Femur (tissue), 1 donor: Measurements from ENCODE around the gene ULK3.

Experiments
- DNase-seq: peaks from one replicate; pipeline ENCODE4 v3.0.0-alpha.2; 2017

The ULK3 gene

DNA sequence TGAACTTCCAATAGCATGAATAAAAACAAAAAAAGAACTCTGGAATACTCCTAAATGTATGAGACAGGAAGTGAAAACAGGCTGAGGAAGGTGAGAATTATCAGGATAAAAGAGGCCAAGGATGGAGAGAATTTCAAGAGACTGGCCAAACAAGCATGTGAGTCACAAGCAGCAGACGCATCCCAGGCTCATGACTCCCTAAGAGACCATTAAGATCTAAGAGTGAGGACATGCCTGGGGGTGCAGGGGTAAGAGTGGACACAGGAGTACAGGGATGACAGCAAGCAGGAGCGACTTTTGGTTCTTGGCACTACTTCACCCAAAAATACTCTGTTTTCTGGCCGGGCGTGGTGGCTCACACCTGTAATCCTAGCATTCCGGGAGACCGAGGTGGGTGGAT, 23.1 kb upstream of the ULK3 start:
- no peak for DNase-seq

DNA sequence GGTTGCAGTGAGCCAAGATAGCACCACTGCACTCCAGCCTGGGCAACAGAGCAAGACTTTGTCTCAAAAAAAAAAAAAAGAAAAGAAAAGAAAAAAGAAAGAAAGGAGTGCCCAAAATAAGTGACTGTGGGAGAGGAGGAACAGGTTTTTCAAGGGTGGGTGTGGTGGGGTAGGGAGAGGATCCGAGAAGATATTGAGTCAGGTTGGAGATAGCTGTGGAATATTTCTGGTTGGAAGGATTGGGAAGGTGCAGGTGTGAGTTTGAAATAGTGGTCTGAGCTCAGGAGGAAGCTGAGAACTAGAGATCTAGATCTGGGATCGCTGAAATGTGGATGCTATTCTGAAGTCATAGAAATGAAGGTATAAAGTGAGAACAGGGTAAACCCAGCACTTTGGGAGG, 22.4 kb upstream of the ULK3 start:
- no peak for DNase-seq

DNA sequence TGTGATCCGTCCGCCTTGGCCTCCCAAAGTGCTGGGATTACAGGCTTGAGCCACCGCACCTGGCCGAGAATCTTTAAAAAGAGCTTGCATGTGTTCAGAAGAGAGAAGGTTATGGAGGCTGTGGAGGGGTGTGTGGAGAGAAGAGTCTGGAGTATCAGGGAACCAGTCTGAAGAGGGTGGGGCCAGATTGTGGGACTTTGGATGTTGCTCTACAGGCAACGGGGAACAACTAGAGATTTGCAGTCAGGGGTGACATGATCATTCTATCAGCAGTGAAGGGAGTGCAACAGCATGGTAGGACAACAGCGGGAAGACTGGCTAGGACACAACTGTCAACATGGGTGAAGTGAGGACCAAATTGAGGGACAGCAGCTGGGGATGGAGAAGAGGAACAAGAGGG, 21.3 kb upstream of the ULK3 start:
- no peak for DNase-seq

DNA sequence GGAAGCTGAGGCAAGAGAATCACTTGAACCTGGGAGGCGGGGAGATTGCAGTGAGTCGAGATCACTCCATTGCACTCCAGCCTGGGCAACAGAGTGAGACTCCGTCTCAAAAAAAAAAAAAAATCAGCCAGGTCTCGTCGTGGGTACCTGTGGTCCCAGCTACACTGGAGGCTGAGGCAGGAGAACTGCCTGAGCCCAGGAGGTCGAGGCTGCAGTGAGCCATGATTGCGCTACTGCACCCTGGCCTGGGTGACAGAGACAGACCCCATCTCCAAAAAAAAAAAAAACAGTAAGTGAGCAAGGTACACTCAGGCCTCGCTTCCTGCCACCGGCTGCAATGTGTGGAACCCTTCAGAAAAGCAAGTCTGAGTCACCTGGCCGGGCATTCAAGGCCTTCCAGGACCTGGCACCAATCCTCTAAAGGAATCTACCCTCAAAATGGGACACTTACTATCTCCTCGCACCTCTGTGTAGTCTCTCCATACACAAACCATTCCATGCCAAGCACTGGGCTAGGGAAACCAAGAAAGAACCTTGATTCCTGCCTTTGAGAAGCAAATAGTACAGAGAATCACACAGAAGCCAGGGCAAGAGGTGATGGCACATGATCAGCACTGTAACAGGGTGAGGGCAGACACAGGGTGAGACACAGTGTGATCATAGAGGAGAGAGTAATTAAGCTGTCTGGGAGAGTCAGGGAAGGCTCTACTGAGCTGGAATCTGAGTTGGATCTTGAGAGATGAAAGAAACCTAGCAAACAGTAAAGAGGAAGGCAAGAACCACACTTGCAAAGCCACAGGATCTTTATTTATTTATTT, 20.5 kb upstream of the ULK3 start:
- DNase-seq = no peak

DNA sequence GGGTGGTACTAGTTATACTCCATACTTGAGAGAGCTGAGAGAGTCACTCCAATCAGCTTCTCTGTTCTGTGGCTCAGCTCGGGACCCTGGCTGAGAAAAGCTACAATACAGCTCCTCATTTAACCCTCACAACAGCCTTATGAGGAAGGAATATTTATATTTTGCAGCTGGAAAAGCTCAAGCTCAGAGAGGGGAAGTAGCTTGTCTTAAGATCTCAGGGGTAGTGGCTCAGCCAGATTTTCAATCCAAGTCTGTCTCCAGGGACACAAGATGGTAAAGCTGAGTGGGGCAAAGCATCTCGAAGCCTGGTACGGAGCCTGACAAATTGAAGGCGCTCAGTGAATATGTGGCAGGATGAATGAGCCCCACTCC, 15.4 kb upstream of the ULK3 start:
- DNase-seq = no peak

DNA sequence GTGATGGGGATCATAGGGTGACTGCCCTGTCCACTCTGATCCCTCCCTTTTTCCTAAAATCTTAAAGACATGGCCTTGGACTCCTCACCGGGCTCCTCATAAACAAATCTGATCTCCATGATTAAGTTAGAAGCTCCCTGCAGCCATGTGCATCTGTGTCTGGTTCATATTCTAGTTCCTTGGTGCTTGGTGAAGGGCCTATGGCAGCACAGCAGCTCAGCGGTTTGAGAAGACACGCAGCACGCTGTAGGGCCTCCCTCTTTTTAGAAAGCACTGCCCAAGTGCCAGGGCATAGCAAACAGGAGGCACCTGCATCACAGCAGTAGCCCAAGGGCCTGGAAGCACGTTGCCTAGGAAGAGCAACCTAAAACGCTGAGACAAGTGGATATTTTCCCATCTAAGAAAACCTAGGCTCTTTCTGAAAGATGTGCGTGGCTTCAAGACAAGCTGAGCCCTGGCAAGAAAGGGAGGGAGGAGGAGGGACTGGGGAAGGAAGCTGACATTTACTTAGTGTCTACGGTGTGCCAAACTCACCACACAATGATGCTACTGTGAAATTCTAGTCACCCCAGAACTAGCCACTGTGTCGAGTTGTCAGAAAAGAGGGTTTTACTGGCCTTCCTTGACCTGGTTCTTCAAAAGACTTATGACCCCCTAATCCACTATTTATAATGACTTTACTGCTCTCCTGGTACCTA, 14.9 kb upstream of the ULK3 start:
- no peak for DNase-seq

DNA sequence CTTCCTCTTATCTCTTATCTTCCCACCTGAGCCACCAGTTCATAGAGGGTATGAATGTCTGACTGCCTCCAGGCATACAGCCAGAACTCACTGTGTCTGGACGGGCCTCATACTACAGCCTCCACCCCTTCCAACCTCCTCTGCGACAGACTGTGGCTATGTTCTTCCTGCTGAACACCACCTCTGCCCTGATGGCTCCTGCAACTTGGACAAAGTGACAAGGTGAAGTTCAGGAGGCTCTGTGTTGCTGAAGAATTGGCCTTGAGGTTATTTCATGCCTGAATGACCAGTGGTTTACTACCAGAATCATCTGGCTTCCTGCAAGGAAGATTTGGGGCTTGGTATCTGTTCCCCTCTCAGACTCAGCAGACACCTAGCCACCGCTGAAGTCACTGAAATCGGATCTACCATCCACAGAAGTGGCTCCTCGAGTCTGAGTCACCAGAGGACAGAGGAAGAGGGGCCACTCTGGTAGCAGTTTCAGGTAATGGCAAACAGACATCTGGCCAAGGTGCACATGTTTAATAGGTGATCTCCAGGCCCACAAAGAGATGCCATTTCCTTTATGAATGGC, 14.2 kb upstream of the ULK3 start:
- no peak for DNase-seq

DNA sequence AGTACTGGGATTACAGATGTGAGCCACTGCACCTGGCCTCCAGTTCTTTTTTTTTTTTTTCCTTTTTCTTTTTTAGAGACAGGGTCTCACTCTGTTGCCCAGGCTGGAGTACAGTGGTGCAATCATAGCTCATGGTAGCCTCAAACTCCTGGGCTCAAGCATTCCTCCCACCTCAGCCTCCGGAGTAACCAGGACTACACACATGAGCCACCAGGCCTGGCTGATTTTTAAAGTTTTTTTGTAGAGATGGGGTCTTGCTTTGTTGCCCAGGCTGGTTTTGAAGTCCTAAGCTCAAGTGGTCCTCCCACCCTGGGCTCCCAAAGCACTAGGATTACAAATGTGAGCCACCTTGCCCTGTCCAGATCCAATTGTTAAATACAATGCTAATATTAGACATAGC, 13.6 kb upstream of the ULK3 start:
- no peak for DNase-seq

DNA sequence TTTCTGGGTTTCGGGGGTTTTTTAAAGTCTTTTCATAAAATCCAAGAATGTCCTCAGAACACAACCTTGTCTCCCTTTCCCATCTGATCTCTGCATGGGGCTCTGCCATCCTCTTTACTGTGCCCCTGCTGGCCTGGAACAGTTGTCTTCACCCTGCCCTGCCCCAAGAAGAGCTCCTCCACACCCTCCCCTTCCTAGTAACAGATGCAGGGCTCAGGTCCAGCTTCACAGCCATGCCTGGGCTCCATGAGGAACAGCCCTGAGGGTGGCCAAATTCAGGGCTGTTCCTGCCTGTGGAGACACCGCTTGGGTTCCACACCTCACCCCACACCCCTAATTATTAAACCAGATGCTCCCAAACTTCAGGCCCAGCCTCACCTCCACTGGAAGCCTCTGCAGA, 12.9 kb upstream of the ULK3 start:
- peak; percentile 65 for DNase-seq

DNA sequence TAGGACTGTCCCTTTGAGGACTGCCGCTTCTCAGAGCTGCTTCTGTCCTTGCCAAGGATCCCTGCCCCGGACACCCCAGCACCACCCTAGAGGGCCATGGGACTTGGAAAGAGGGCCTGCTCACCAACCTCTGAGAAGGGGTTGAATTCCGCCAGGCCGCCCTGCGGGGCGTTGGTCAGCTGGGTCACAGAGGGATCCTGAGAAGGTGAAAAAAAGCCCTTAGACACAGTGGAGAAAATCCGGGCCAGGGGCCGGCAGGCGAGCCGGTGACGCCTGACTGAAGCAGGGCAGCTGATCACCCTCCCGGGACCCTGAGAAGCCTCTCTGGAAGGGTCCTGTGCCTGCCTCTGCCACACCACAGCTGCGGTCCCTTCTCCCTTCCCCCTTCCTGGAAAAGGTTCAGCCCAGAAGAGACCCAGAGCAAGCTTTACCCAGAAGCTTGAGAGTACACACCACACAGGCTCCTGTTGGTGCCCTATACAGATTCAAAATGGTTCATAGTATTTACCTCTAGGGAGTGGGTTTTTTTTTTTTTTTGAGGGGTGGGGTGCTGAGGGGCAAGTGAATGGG, 11.6 kb upstream of the ULK3 start:
- no peak for DNase-seq

DNA sequence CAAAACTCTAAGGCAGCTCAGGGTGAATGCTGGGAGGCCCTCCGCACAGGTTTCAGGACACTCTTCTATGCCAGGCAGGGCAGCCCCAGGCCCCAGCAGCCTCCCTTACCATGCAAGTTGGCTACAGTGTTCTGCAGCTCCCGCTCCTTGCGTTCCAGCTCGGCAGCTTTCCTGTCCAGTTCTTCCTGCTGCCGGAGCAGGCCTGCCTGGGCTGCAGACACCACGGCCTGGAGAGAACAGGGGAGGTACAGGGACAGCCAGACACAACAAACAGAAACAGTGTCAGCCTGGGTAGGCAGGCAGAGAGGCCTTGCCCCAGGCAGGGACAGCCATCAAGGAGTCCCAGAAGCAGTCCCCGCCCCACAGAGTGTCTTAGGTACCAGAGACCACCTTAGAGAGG, 9.0 kb upstream of the ULK3 start:
- no peak for DNase-seq

DNA sequence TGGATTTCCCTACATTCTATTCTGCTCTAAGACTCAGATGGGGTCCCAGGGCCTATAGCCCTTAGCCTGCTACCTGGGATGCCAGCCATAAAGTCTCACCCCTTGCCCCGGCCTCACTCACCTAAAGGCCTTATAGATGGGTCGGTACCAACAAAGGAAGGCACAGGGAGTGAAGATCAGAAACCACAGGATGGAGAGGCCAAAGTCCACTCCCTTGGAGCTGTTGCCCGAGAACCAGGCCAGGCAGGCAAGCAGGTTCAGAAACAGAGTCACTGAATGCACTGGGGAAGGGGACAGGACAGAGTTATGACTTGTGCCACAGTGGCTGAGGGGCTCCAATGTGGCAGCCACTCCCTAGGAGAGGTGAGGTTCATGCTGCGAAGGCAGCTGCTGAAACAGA, 7.4 kb upstream of the ULK3 start:
- DNase-seq = no peak

DNA sequence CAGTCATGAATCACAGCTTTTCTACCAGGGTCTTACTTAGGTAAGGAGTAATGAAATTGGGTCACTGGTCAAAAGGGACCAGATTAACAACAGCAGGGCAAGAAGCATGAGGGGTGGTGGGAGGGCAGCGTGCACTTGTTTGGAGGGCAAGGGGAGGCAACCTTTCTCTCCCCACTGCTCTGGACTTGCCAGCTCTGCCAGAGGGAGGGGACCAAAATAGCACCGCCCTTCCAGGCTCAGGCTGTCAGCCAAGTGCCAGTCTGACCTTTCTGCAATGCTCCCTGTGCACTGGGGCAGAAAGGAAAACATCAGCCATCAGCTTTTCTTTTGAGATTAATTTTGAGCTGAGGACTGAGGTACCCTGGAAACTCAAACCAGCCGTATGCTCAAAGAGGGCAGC, 4.5 kb upstream of the ULK3 start:
- DNase-seq = no peak

DNA sequence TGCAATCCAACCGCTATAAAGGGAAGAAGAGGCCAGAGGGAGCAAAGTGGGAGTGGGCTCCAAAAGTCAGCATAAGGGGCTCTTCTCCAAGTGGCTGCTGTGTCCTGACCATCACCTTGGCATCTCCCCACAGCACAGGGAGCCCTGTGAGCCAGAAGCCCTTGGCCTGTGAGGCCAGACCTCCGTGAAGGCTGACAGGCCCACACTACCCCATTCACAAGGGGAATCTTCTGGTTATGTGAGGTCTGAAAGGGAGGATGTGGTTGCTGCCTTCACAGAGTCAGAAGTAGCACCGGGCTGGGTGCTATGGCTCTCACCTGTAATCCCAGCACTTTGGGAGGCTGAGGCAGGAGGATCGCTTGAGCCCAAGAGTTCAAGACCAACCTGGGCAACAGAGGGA, 2.6 kb upstream of the ULK3 start:
- DNase-seq = no peak

DNA sequence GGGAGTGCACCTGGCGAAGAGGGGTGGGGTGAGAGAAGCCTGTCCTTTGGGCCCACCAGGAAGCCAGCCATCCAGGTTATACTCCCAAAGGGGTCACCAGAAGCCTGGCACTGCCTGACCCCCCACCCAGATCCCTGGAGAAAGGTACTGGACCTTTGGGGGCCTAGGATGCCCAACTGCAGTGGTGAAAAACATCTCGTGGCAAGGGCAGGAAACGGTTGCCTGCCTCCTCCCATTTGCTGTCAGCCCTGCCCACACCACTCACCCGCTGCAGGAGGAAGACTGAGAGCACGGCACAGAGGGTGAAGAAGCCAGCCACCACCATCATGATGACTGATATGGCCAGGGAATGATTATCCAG, 2.2 kb upstream of the ULK3 start:
- DNase-seq = no peak

DNA sequence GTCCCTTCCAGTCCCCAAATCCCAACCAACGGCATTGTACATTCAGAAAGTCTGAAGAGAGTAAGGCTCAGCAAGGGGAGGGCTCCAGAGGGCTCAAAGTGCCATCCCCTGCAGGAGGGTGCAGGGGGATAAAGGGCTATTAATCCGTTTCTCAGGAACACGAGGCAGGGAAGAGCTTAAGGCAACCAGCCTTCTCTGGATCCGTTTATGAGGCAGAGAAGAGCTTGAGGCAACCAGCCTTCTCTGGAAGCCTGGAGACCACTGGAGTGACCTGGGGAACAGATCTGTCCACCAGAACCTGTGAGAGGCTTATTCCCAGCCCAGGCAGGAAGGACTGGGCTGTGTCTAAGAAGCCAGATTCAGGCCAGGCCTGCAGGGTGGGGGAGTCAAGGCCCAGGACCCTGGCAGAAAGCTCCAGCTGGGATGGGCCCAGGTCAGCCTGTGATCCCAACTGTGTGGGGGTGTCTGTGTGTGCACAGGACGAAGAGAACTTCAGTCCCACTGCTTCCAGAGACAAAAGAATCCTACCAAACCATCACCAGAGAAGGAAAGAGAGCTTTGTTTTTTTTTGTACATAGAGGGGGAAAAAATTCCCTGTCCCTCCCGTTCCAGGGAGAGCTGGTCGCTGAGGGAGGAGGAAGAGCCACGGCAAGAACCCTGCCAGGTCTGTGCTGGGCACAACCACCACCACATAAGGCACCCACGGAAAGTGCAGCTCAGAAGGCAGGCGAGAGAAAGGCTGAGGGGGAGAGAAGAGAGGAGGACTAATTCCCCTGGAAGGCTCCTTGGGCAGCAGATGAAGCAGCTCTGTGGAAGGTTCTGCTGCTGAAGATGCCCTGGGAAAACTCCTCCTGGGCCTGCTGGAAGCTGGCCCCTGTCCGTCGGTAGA, 1.6 kb upstream of the ULK3 start:
- DNase-seq = no peak

DNA sequence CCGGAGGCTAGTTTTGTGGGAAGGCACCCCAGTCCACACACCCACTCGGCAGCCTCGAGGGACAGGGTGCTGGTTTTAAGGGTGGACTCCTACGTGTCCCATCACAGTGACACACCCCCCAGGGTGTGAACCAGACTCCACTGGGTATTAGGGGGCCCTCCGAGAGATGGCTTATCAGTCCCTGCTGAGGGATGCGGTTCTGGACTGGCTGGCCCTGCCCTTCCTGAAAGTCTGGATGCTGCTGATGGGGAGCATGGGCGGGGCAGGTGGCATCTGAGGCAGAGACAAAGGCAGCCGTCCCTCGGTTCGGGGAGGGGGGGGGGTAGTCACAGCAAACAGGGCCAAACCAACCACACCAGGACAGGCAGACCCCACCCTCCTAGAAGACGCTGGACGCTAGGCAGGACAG, 939 bp upstream of the ULK3 start:
- no peak for DNase-seq

DNA sequence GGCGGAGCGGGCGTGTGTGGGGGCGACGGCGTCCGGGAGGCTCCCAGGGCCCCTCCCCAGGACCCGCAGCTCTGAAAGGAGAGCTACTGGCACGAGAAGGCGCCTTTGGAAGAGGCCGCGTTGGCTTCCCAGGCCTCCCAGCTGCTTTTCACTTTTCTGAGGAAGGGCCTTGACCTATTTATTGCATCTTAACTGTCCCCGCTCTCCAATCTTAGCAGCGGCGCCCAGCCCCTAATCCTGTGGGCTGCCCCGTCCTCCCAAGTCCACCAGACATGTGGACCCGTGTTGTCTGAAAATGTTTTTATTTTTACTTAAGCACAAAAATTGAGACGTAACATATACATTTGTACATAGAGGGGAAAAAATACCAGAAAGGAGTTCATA, 481 bp upstream of the ULK3 start:
- DNase-seq = no peak

DNA sequence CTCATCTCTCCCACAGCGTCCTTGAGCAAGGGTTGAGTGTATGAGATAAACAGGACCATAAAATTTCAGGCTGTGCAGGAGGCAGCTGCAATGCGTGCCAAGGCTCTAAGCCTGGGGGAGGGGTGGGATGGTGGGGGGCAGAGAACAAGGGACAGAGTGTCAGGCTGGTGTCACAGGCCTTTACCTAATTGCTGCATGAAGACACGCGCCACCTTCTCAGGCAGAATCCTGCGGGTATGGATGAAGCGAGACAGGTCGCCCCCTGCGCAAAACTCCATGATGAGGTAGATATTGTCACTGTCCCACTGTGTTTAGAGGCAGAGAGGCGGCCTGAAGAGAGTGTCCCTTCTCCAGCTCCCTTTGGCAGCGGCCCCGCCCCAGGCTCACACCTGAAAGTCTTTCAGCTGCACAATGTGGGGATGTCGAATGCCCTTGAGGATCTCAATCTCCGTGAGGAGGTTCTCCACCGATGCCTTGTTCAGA, 1.0 kb downstream of the ULK3 start:
- no peak for DNase-seq

DNA sequence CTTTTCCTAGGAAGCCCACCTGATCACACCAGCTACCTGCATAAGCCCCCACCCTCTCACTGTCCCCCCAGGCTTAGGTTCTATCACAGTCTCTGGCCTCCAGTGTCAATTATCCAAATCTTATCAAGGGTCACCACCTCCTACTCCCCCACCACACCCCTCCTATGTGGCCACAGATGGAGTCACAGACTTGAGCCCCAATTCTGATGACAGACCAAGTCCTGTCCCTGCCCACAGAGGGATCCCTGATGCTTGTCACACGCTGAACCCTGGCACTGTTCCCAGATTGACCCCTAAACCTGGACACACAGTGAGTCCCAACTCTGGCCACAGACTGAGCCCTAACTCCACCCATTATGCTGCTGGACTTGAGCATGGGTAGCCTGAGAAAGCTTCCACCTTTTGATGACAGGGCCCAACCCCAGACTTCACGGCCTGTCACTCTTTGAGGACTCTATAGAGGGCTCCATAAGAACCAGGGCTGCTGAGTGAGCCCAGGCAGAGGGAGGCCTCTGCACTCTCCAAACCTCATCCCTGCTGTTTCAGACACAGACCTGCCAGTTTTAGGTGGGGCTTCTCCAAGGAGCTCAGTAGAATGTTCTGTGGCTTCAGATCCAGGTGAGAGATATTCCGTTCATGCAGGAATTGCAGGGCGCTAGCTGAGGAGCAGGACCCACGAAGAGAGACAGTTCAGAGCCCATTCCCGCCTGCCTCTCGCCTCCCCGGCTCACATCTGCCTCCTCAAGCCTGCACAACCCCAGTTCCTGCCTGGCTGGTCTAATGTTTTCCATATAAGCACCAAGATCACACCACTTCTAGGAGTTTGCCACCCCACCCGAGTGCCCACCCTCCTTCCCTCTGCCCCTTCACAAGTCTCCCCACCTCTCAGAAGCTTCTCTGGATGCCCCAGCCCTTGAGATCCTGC, 1.8 kb downstream of the ULK3 start:
- DNase-seq = no peak

DNA sequence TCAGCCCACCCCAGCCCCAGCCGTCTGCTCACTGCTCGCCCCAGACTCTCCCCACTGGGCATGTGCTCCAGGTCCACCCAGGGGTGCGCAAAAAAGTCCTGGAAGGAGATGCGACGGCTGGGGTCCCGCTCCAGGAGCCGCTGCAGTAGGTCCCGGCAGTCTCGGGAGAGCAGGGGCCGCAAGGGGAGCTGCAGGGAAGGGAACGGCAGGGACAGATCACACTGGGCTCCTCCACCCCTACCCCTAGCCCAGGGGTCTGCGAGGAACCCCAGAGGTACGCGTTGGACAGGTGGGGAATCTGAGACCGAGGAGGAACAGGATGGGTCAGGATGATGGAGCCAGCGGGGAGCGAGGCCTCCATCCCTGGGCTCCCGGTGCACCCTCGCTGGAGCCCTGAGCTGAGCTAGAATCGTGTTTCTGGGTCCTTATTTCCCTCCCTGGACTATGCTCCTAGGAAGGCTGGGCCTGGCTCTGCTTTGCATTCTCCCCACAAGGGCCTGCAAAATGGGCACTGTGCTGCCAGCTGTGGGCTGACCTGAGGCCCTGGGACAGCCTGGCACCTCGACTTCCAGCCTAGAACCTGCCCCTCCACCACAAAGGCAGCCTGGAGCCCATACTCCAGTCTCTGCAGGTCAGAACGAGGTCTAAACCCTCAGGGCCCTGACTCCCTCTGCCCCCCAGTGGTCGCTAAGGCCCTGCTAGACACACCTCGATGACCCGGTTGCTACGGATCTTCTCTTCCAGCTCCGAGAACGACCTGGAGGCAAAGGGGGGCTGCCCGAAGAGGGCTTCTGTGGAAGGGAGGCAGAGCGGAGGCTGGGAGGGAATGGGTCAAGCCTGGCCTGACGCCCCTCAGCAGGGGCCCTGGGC, 3.2 kb downstream of the ULK3 start:
- no peak for DNase-seq
